ENCODE measurements around the gene NT5C. TPM values are rescaled to one million over a fixed set of nuclear protein-coding genes. Genes with fewer than 3 reads are reported as not detected.
A peak's percentile ranks its signal among the peaks of the same experiment; 100 is the strongest.

The NT5C gene
- total RNA-seq, 1 donor from 2014 or later = 98.5 TPM

DNA sequence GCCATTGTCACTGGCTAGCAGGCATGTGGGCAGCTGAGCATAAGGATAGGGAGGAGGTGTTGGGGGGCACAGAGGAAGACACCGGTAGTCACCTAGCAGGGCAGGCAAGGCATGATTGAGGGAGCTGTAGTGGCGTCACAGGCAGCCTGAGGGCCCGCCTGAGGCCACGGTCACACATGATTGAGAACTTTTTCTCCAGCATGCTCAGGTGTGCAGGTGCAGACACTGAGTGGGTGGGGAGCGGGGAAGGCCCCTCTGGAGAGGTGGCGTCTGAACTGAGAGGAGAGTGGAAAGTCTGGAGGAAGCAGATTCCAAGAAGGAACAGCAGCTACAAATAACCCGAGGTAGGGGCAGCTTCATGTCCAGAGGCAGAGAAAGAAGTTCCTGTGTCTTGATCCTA, 32.7 kb downstream of the NT5C start:
- Histone ChIP-seq H3K36me3 (peaks cover 0 to 13% of the 10 kb centered on the region in 2 donors), H3K27me3 (no peaks in the 10 kb centered on the region), H3K4me3 (no peak overlapping the region), H3K4me1 (peaks cover 18% of the 10 kb centered on the region), H3K9me3 (no peaks in the 10 kb centered on the region), H3K27ac (no peak overlapping the region)
- TF ChIP-seq, protein P1, sequence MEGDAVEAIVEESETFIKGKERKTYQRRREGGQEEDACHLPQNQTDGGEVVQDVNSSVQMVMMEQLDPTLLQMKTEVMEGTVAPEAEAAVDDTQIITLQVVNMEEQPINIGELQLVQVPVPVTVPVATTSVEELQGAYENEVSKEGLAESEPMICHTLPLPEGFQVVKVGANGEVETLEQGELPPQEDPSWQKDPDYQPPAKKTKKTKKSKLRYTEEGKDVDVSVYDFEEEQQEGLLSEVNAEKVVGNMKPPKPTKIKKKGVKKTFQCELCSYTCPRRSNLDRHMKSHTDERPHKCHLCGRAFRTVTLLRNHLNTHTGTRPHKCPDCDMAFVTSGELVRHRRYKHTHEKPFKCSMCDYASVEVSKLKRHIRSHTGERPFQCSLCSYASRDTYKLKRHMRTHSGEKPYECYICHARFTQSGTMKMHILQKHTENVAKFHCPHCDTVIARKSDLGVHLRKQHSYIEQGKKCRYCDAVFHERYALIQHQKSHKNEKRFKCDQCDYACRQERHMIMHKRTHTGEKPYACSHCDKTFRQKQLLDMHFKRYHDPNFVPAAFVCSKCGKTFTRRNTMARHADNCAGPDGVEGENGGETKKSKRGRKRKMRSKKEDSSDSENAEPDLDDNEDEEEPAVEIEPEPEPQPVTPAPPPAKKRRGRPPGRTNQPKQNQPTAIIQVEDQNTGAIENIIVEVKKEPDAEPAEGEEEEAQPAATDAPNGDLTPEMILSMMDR (IDR thresholded peaks at IDR 0.05) = no peak
- no peak for TF ChIP-seq POLR2AphosphoS5 (IDR thresholded peaks at IDR 0.05; ENCODE audit: insufficient read depth in 1 of 2, low read depth in 1 of 2)
- TF ChIP-seq POLR2A (IDR thresholded peaks at IDR 0.05) = no peak
- no peak for DNase-seq (ENCODE audit: extremely low spot score in 2 of 2)
- intact Hi-C loops (cut with DNase I) = no loop called here

DNA sequence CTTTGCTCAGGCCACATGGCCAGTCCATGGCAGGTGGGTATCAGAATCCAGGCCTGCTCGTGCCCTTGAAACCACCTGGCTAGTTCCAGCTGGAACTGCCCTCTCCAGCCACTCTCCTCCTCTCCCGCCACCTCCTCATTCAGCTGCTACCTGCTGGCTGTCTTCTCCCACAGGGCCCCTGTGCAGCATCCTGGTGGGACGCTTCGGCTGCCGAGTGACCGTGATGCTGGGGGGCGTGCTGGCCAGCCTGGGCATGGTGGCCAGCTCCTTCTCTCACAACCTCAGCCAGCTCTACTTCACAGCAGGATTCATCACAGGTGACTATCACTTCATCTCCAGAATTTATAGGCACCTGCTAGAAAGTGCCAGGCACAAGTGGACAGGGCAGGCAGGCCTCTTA, 33.7 kb downstream of the NT5C start:
- no peak overlapping the region for H3K4me3 ChIP-seq
- H3K4me1 ChIP-seq = peaks cover 26% of the 10 kb centered on the region
- TF ChIP-seq POLR2A (IDR thresholded peaks at IDR 0.05) = no peak
- no peak for TF ChIP-seq POLR2AphosphoS5 (IDR thresholded peaks at IDR 0.05; ENCODE audit: insufficient read depth in 1 of 2, low read depth in 1 of 2)
- TF ChIP-seq, protein P1 (IDR thresholded peaks at IDR 0.05) = no peak
- no peaks in the 10 kb centered on the region for H3K27me3 ChIP-seq
- intact Hi-C loops (cut with DNase I) = no loop called here
- no peak for DNase-seq (ENCODE audit: extremely low spot score in 2 of 2)
- H3K27ac ChIP-seq = no peak overlapping the region
- no peaks in the 10 kb centered on the region for H3K9me3 ChIP-seq
- peaks cover 0 to 13% of the 10 kb centered on the region in 2 donors for H3K36me3 ChIP-seq

DNA sequence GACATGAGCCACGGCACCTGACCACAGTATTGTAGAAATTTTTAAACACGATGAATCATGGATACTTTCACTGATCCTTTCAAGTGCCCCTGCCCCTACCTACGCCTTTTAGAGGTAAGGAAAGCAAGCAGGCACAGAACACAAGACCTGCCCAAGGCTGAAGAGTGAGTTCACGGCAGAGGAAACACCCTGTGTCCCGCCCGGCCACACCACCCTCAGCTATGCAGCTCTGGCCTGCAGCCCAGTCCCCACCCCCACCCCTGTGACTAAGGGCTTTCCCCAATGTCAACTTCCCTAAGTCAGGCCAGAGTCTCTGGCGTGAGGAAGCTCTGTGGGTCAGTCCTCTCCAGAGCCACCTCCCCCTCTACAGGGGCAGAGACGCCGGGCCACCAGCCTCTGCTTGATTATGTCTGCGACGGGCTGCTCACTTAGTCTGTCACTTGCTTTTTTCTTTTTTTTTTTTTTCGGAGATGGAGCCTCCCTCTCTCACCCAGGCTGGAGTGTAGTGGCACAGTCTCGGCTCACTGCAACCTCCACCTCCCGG, 35.4 kb downstream of the NT5C start:
- H3K36me3 ChIP-seq = peaks cover 0 to 13% of the 10 kb centered on the region in 2 donors
- no peak for DNase-seq (ENCODE audit: extremely low spot score in 2 of 2)
- peaks cover 42% of the 10 kb centered on the region for H3K4me1 ChIP-seq
- TF ChIP-seq, protein P1 (IDR thresholded peaks at IDR 0.05) = no peak
- peak in 1 of 2 donors; percentile 70 for TF ChIP-seq POLR2AphosphoS5 (IDR thresholded peaks at IDR 0.05; ENCODE audit: insufficient read depth in 1 of 2, low read depth in 1 of 2)
- no peak for TF ChIP-seq POLR2A (IDR thresholded peaks at IDR 0.05)
- no peaks in the 10 kb centered on the region for H3K9me3 ChIP-seq
- intact Hi-C loops (cut with DNase I) = no loop called here
- H3K27me3 ChIP-seq = no peaks in the 10 kb centered on the region
- no peak overlapping the region for H3K4me3 ChIP-seq
- peak overlapping the region; percentile 23 for H3K27ac ChIP-seq

DNA sequence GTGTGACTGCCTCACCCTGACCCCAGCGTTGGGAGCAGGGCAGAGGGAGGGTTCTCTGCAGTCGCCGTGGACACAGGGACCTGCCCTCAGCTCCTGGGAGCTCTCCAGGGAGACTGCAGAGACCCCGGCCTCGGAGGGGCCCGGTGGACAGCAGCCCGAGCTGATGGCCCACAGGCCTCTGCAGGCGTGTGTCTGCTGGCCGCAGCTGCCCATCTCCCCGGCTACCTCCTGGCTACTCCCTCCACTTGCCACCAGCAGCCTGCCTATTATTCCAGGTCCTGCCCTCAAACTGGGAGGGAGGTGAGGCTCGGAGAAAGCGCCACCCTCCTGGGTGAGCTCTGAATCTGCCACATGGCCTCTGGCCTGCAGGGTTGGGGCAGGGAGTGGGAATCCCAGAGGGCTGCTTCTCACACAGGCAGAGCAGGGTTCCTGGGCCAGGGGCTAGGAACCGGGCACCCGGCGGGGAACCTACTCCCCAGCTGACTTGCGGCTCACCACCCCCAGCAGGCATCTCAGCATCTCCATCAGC, 36.6 kb downstream of the NT5C start:
- no peak overlapping the region for H3K27ac ChIP-seq
- H3K27me3 ChIP-seq = no peaks in the 10 kb centered on the region
- H3K9me3 ChIP-seq = no peaks in the 10 kb centered on the region
- peaks cover 52% of the 10 kb centered on the region for H3K4me1 ChIP-seq
- no peak overlapping the region for H3K4me3 ChIP-seq
- H3K36me3 ChIP-seq = peaks cover 0 to 6% of the 10 kb centered on the region in 2 donors
- no peak for DNase-seq (ENCODE audit: extremely low spot score in 2 of 2)
- intact Hi-C loops (cut with DNase I) = no loop called here
- TF ChIP-seq, protein P1 (IDR thresholded peaks at IDR 0.05) = no peak
- TF ChIP-seq POLR2A (IDR thresholded peaks at IDR 0.05) (no peak), POLR2AphosphoS5 (IDR thresholded peaks at IDR 0.05; ENCODE audit: insufficient read depth in 1 of 2, low read depth in 1 of 2) (no peak)

DNA sequence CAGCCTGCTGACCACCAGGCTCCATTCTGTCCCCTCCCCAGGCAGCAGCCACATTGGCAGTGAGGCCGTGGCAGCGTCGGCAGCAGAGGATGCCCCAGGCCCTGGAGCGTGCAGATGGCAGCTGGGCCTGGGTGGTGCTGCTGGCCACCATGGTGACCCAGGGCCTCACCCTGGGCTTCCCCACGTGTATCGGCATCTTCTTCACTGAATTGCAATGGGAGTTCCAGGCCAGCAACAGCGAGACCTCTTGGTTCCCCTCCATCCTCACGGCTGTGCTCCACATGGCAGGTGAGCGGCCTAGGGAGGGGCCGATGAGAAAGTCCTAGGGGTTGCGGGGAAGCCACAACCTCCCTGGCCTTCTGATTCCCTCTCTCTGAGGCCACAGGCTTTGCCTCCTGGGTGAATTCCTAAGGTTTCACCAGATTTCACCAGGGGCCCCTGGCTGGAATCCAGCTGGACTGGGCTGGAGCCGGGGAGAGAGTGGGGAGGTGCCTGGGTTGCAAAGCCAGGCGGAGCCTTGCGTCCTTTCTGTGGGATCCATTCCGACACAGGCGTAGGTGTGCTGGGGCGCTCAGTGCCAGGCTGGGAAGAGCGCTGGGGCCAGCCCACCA, 37.9 kb downstream of the NT5C start:
- intact Hi-C loops (cut with DNase I) = no loop called here
- TF ChIP-seq, protein P1 (IDR thresholded peaks at IDR 0.05) = no peak
- no peak for TF ChIP-seq POLR2A (IDR thresholded peaks at IDR 0.05)
- TF ChIP-seq POLR2AphosphoS5 (IDR thresholded peaks at IDR 0.05; ENCODE audit: insufficient read depth in 1 of 2, low read depth in 1 of 2) = no peak
- no peak for DNase-seq (ENCODE audit: extremely low spot score in 2 of 2)
- Histone ChIP-seq H3K36me3 (no peaks in the 10 kb centered on the region), H3K4me3 (no peak overlapping the region), H3K27me3 (no peaks in the 10 kb centered on the region), H3K9me3 (no peaks in the 10 kb centered on the region), H3K27ac (no peak overlapping the region), H3K4me1 (peaks cover 65% of the 10 kb centered on the region)
